ENCODE results near the gene PTPN18.

PTPN18 gene

DNA sequence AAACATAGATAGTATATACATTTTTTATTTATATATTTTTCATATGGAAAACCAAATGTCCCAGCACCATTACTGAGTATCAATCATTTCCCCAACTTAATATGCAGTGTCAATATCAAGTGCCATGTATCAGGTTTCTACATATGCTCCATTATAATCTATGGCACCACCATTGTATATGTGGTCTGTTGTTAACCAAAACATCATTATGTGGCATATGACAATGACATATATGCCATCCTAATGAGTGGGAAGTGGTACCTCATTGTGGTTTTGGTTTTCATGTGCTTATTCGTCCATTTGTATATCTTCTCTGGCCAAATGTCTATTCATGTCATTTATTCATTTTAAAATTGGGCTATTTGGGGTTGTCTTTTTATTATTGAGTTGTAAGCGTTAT lies 9.2 kb downstream of the PTPN18 start:
- Mint-ChIP-seq H3K27ac (no peak overlapping the region), H3K9me3 (peaks cover 1% of the 10 kb centered on the region), H3K36me3 (peaks cover 1% of the 10 kb centered on the region), H3K4me3 (no peak overlapping the region), H3K4me1 (peaks cover 5% of the 10 kb centered on the region), H3K27me3 (peaks cover 1% of the 10 kb centered on the region)
- ATAC-seq (ENCODE audit: low read depth): no peak
- DNase-seq (ENCODE audit: low spot score in 2 of 2): no peak

- no peaks in the 10 kb centered on the region for H3K36me3 Mint-ChIP-seq
- no peak for ATAC-seq (ENCODE audit: low read depth)
- H3K27ac Mint-ChIP-seq: no peak overlapping the region
- DNase-seq (ENCODE audit: low spot score in 2 of 2): no peak
- no peak overlapping the region for H3K4me3 Mint-ChIP-seq
- no peaks in the 10 kb centered on the region for H3K27me3 Mint-ChIP-seq
- H3K9me3 Mint-ChIP-seq: no peaks in the 10 kb centered on the region
- peaks cover 14% of the 10 kb centered on the region for H3K4me1 Mint-ChIP-seq
Observed at GRCh38 chr2:130365963-130366362, 10.1 kb downstream of the PTPN18 start.

- Mint-ChIP-seq H3K9me3 (no peaks in the 10 kb centered on the region), H3K27me3 (no peaks in the 10 kb centered on the region), H3K4me1 (peaks cover 22% of the 10 kb centered on the region), H3K36me3 (no peaks in the 10 kb centered on the region), H3K27ac (no peak overlapping the region), H3K4me3 (no peak overlapping the region)
- ATAC-seq (ENCODE audit: low read depth) (no peak), DNase-seq (ENCODE audit: low spot score in 2 of 2) (no peak)
Observed at GRCh38 chr2:130366720-130367119, 10.9 kb downstream of the PTPN18 start.

DNA sequence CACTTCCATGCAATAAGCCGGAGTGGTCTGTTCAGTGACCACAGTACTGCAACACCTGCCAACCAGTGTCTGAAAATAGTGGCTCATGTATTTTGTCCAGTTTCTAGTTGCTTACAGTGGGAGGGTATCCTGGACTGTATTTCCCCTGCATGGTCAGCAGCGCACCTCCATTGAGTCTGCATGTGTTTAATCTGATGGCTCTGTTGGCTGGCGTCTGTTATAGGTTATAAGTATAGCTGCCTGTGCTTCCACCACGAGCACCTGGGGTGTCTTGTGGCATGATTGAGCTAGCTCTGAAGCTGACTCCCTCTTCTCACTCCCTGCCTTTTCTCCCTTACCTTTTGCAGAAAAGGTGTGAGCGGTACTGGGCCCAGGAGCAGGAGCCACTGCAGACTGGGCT lies 12.9 kb downstream of the PTPN18 start:
- H3K4me1 Mint-ChIP-seq: peaks cover 32% of the 10 kb centered on the region
- H3K9me3 Mint-ChIP-seq: no peaks in the 10 kb centered on the region
- H3K36me3 Mint-ChIP-seq: peaks cover 5% of the 10 kb centered on the region
- no peak overlapping the region for H3K4me3 Mint-ChIP-seq
- H3K27ac Mint-ChIP-seq: no peak overlapping the region
- no peaks in the 10 kb centered on the region for H3K27me3 Mint-ChIP-seq
- DNase-seq (ENCODE audit: low spot score in 2 of 2): no peak
- ATAC-seq (ENCODE audit: low read depth): no peak

DNA sequence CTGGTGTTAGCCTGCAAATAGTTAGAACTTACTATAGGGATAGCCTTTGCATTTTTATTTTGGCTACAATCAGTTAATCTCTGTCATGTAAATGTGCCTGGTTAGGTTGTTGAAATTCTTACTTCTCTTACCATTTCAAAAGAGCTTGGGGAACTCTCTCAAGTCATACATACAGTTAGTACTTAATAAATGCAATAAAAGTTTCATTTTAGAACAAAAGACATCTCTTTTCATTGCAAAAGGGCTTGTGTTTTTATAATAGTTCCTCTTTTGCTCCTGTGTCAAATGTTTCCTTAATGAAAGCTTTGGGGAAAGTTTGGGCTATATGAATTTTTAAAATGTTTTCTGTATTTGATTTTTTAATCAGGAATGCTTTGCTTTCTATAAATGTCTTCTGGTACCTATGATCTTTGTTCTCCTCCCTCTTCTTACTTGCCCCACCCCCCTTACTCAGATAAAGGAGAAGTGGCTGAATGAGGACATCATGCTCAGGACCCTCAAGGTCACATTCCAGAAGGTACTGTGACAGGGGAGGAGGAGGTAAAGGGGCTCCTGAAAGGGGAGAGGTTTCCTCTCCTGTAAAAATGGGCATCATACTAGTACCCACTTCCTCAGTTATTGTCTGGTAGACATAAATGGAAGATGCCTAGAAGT lies 13.6 kb downstream of the PTPN18 start:
- ATAC-seq (ENCODE audit: low read depth): no peak
- Mint-ChIP-seq H3K27ac (peak overlapping the region; percentile 93), H3K4me3 (peak overlapping the region; percentile 22), H3K4me1 (peaks cover 36% of the 10 kb centered on the region), H3K9me3 (no peaks in the 10 kb centered on the region), H3K27me3 (no peaks in the 10 kb centered on the region), H3K36me3 (peaks cover 5% of the 10 kb centered on the region)
- no peak for DNase-seq (ENCODE audit: low spot score in 2 of 2)

DNA sequence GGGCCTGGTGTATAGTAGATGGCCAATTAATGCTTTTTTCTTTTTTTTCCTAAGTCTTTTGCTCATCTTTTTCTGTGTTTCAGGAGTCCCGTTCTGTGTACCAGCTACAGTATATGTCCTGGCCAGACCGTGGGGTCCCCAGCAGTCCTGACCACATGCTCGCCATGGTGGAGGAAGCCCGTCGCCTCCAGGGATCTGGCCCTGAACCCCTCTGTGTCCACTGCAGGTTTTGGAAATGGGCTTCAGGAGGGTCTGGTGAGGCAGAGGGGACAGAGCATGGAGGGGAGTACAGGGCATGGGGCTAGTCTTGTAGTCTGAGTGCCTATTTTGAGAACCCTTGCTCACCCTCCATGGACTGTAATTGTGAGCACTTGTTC lies 14.1 kb downstream of the PTPN18 start:
- peak overlapping the region; percentile 93 for H3K27ac Mint-ChIP-seq
- peaks cover 41% of the 10 kb centered on the region for H3K4me1 Mint-ChIP-seq
- no peaks in the 10 kb centered on the region for H3K27me3 Mint-ChIP-seq
- H3K9me3 Mint-ChIP-seq: no peaks in the 10 kb centered on the region
- H3K4me3 Mint-ChIP-seq: peak overlapping the region; percentile 22
- DNase-seq (ENCODE audit: low spot score in 2 of 2) (no peak), ATAC-seq (ENCODE audit: low read depth) (no peak)
- H3K36me3 Mint-ChIP-seq: peaks cover 6% of the 10 kb centered on the region

DNA sequence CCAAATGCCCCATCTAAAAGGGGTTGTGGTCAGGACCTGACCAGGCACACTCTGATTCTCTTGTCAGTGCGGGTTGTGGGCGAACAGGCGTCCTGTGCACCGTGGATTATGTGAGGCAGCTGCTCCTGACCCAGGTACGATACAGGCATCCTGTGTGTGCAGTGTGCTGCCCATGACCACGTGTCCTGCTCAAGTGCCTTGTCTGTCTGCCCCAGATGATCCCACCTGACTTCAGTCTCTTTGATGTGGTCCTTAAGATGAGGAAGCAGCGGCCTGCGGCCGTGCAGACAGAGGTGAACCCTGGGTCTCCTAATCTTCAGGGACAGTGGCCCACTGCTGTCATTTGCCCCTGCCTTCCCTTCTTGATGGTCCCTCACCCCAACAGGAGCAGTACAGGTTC lies 14.6 kb downstream of the PTPN18 start:
- Mint-ChIP-seq H3K27me3 (no peaks in the 10 kb centered on the region), H3K36me3 (peaks cover 8% of the 10 kb centered on the region), H3K4me1 (peaks cover 42% of the 10 kb centered on the region), H3K4me3 (peak overlapping the region; percentile 94), H3K9me3 (no peaks in the 10 kb centered on the region), H3K27ac (peak overlapping the region; percentile 93)
- DNase-seq (ENCODE audit: low spot score in 2 of 2): no peak
- ATAC-seq (ENCODE audit: low read depth): peak; percentile 48

DNA sequence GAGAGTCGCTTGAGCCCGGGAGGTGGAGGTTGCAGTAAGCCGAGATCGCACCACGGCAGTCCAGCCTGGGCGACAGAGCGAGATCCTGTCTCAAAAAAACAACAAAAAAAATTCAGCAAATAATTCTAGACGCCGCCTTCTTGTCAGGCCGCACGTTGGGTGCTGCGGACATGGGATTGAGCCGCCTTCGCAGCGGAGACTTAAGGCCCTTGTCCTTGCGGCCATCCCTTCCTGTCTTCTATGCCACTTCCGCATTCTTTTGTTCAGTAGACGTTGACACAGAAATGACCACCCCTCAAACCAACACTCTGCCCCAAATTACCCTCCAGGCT lies 15.8 kb downstream of the PTPN18 start:
- ATAC-seq (ENCODE audit: low read depth): peak; percentile 8
- H3K9me3 Mint-ChIP-seq: no peaks in the 10 kb centered on the region
- peaks cover 50% of the 10 kb centered on the region for H3K4me1 Mint-ChIP-seq
- H3K36me3 Mint-ChIP-seq: peaks cover 17% of the 10 kb centered on the region
- peak overlapping the region; percentile 93 for H3K27ac Mint-ChIP-seq
- H3K27me3 Mint-ChIP-seq: no peaks in the 10 kb centered on the region
- no peak for DNase-seq (ENCODE audit: low spot score in 2 of 2)
- peak overlapping the region; percentile 94 for H3K4me3 Mint-ChIP-seq

GRCh38 chr2:130372055-130372832 lies 16.4 kb downstream of the PTPN18 start:
- Mint-ChIP-seq H3K36me3 (peaks cover 17% of the 10 kb centered on the region), H3K4me3 (peak overlapping the region; percentile 94), H3K4me1 (peaks cover 56% of the 10 kb centered on the region), H3K27me3 (no peaks in the 10 kb centered on the region), H3K27ac (peak overlapping the region; percentile 93), H3K9me3 (no peaks in the 10 kb centered on the region)
- DNase-seq (ENCODE audit: low spot score in 2 of 2) (peak; percentile 66 to 71), ATAC-seq (ENCODE audit: low read depth) (peak; percentile 78)

- Mint-ChIP-seq H3K27ac (peak overlapping the region; percentile 76), H3K27me3 (no peaks in the 10 kb centered on the region), H3K4me3 (peak overlapping the region; percentile 94), H3K4me1 (peaks cover 62% of the 10 kb centered on the region), H3K36me3 (peaks cover 17% of the 10 kb centered on the region), H3K9me3 (no peaks in the 10 kb centered on the region)
- DNase-seq (ENCODE audit: low spot score in 2 of 2): no peak
- ATAC-seq (ENCODE audit: low read depth): no peak
Observed at GRCh38 chr2:130372833-130373807, 17.3 kb downstream of the PTPN18 start.

DNA sequence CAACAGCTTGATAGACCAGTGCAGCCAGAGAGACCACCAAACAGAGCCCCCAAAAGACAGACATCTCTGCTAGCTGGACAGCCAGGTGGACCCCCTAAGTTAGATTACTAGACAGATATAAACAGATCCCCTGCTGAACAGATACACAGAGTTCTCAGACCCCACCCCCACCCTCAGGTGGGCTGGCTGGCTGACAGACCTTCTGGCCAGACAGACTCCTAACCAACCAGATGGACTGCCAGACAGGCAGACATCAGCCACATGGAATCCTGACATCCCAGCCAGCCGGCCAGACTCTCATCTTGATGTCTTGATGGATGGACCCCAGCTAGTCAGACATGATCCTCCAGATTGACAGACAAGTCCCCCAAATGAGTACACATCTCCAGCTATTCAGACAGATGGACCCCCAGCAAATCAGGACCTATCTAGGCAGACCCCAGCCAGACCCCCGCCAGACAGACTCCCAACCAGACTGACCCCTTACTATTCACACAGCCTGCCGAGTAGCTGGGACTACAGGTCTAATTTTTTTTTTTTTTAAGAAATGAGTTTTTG lies 18.0 kb downstream of the PTPN18 start:
- Mint-ChIP-seq H3K27ac (peak overlapping the region; percentile 76), H3K4me1 (peaks cover 62% of the 10 kb centered on the region), H3K27me3 (no peaks in the 10 kb centered on the region), H3K9me3 (no peaks in the 10 kb centered on the region), H3K4me3 (peak overlapping the region; percentile 94), H3K36me3 (peaks cover 17% of the 10 kb centered on the region)
- ATAC-seq (ENCODE audit: low read depth) (no peak), DNase-seq (ENCODE audit: low spot score in 2 of 2) (no peak)

DNA sequence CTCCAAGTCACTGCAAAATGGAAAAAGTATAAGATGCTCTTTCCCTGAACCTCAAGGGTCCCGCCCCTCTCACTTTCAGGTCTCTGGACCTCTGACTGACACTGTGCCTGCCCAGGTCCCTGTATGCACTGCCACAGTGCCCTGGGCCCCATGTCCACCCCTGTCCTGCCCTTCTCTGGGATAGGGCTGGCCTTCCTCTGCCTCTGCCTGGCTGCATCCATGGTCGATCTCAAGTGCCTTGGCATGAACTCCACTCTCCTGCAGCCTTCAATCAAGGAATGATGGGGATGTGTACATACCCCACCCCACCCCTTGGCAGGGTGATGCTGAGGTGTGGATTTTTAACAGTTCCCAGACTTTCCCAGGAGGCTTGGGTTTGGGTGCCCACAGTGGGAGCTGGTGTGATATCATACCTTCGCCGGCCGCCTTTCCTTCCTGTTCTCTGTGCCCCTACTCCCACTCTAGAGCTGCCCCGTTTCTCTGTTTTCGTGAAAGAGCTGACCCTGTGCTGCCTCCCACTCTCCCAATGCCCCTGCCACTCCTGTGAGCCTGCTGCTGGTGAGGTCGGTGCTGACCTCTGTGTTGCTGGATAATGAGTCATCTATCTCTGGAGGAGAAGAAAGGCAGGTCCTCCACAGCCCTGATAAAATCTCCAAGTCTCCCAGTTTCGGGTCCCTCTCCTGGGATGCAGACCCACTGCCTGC lies 18.9 kb downstream of the PTPN18 start:
- Mint-ChIP-seq H3K9me3 (no peaks in the 10 kb centered on the region), H3K4me3 (peak overlapping the region; percentile 55), H3K27ac (peak overlapping the region; percentile 94), H3K4me1 (peaks cover 64% of the 10 kb centered on the region), H3K36me3 (peaks cover 20% of the 10 kb centered on the region), H3K27me3 (no peaks in the 10 kb centered on the region)
- no peak for DNase-seq (ENCODE audit: low spot score in 2 of 2)
- ATAC-seq (ENCODE audit: low read depth): no peak
